Hepatocyte (in vitro differentiated cells): ENCODE measurements around the gene CCM2L.
A peak's percentile ranks its signal among the peaks of the same experiment; 100 is the strongest.

Source experiments
- EZH2 ChIP-seq: fragments of 200-600 bp; sonication (generic); IDR thresholded peaks from 2 replicates; pipeline ENCODE4 v1.6.1; 2016; ENCODE audit warnings: antibody characterized with exemption, mild to moderate bottlenecking, borderline replicate concordance
- TF ChIP-seq, protein P1 (sequence below): fragments of 200-600 bp; sonication (generic); IDR thresholded peaks from 2 replicates; pipeline ENCODE4 v1.5.1; 2016; ENCODE audit warnings: antibody characterized with exemption, mild to moderate bottlenecking; ENCODE audit not compliant: poor library complexity

DNA sequence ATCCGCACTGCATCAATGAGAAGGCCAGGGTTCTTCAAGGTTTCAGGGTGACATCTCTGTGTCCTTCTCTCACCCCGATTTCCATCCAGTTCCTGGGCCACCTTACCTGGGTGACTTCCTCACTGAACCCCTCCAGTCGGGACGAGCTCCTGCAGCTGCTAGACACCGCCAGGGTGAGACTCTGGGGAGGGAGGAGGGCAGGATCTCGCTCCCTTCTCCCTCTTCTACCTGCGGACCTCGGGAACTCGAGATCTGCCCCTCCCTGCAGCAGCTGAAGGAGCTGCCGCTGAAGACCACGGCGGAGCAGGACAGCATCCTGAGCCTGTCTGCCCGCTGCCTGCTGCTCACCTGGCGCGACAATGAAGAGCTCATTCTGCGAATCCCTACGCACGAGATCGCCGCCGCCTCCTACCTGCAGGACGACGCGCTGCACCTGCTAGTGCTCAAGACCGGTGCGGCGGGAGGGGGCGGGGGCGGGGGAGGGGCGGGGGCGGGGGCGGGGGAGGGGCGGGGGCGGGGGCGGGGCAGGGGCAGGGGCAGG lies 7.5 kb downstream of the CCM2L start:
- no peak for TF ChIP-seq EZH2
- TF ChIP-seq, protein P1, sequence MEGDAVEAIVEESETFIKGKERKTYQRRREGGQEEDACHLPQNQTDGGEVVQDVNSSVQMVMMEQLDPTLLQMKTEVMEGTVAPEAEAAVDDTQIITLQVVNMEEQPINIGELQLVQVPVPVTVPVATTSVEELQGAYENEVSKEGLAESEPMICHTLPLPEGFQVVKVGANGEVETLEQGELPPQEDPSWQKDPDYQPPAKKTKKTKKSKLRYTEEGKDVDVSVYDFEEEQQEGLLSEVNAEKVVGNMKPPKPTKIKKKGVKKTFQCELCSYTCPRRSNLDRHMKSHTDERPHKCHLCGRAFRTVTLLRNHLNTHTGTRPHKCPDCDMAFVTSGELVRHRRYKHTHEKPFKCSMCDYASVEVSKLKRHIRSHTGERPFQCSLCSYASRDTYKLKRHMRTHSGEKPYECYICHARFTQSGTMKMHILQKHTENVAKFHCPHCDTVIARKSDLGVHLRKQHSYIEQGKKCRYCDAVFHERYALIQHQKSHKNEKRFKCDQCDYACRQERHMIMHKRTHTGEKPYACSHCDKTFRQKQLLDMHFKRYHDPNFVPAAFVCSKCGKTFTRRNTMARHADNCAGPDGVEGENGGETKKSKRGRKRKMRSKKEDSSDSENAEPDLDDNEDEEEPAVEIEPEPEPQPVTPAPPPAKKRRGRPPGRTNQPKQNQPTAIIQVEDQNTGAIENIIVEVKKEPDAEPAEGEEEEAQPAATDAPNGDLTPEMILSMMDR, result peak; percentile 44
